Glutamatergic neuron (in vitro differentiated cells): Measurements from ENCODE around the gene HRAS. TPM values are rescaled to one million over a fixed set of nuclear protein-coding genes. Genes with fewer than 3 reads are reported as not detected.

Source experiments
- DNase-seq: peaks from one replicate; pipeline ENCODE4 v3.0.0; 2022
- H3K27ac Mint-ChIP-seq: one replicate; pipeline ENCODE4 v1.8.0; 2020; ENCODE audit warnings: mild to moderate bottlenecking, mixed read lengths, inconsistent platforms; ENCODE audit not compliant: unreplicated experiment
- H3K27me3 Mint-ChIP-seq: one replicate; pipeline ENCODE4 v1.8.0; 2020; ENCODE audit warnings: mild to moderate bottlenecking, moderate library complexity, mixed read lengths, inconsistent platforms; ENCODE audit not compliant: unreplicated experiment
- H3K36me3 Mint-ChIP-seq: one replicate; pipeline ENCODE4 v1.8.0; 2020; ENCODE audit warnings: mild to moderate bottlenecking, mixed read lengths, inconsistent platforms; ENCODE audit not compliant: unreplicated experiment
- H3K4me1 Mint-ChIP-seq: one replicate; pipeline ENCODE4 v1.8.0; 2020; ENCODE audit warnings: mild to moderate bottlenecking, low read depth, mixed read lengths, inconsistent platforms; ENCODE audit not compliant: unreplicated experiment
- H3K4me3 Mint-ChIP-seq: one replicate; pipeline ENCODE4 v1.8.0; 2020; ENCODE audit warnings: mild to moderate bottlenecking, mixed read lengths, inconsistent platforms; ENCODE audit not compliant: unreplicated experiment
- H3K9me3 Mint-ChIP-seq: one replicate; pipeline ENCODE4 v1.8.0; 2020; ENCODE audit warnings: mild to moderate bottlenecking, moderate library complexity, mixed read lengths, inconsistent platforms; ENCODE audit not compliant: unreplicated experiment
- microRNA-seq: library from miRNA; unstranded; fragments of <30 nt; microRNA quantifications from one replicate; pipeline ENCODE4, GENCODE V29; 2020; ENCODE audit not compliant: unreplicated experiment
- total RNA-seq: library from RNA; stranded (reverse); fragmentation: NEBNext Ultra II Directional; extraction: Animal tissue kit (Norgen Biotek cat#: 25700); gene quantifications from one replicate; pipeline ENCODE4 v1.2.1, GENCODE V29; 2021; ENCODE audit not compliant: unreplicated experiment
- TF ChIP-seq, protein P1 (sequence below): fragments of 200-600 bp; sonication (generic); IDR thresholded peaks from one replicate; pipeline ENCODE4 v1.5.0; 2021; ENCODE audit not compliant: partially characterized antibody, unreplicated experiment

The HRAS gene
- total RNA-seq, 1 donor from 2014 or later: 140 TPM

- Mint-ChIP-seq H3K36me3 (peaks cover 7% of the 10 kb centered on the region), H3K27ac (no peak overlapping the region), H3K9me3 (peaks cover 9% of the 10 kb centered on the region), H3K27me3 (peaks cover 7% of the 10 kb centered on the region), H3K4me1 (no peaks in the 10 kb centered on the region), H3K4me3 (no peak overlapping the region)
- DNase-seq: no peak
- TF ChIP-seq, protein P1, sequence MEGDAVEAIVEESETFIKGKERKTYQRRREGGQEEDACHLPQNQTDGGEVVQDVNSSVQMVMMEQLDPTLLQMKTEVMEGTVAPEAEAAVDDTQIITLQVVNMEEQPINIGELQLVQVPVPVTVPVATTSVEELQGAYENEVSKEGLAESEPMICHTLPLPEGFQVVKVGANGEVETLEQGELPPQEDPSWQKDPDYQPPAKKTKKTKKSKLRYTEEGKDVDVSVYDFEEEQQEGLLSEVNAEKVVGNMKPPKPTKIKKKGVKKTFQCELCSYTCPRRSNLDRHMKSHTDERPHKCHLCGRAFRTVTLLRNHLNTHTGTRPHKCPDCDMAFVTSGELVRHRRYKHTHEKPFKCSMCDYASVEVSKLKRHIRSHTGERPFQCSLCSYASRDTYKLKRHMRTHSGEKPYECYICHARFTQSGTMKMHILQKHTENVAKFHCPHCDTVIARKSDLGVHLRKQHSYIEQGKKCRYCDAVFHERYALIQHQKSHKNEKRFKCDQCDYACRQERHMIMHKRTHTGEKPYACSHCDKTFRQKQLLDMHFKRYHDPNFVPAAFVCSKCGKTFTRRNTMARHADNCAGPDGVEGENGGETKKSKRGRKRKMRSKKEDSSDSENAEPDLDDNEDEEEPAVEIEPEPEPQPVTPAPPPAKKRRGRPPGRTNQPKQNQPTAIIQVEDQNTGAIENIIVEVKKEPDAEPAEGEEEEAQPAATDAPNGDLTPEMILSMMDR: no peak
Measured at GRCh38 chr11:488579-488978, 46.8 kb downstream of the HRAS start.

GRCh38 chr11:488062-488461, 47.3 kb downstream of the HRAS start:
- no peak for DNase-seq
- Mint-ChIP-seq H3K27ac (no peak overlapping the region), H3K4me1 (no peaks in the 10 kb centered on the region)

GRCh38 chr11:487571-488021, 47.8 kb downstream of the HRAS start:
- Mint-ChIP-seq H3K4me1 (no peaks in the 10 kb centered on the region), H3K27ac (no peak overlapping the region), H3K36me3 (peaks cover 12% of the 10 kb centered on the region), H3K27me3 (peaks cover 4% of the 10 kb centered on the region), H3K9me3 (peaks cover 10% of the 10 kb centered on the region), H3K4me3 (no peak overlapping the region)
- TF ChIP-seq, protein P1: no peak
- DNase-seq: no peak

More at GRCh38 chr11:488062-488461, 47.3 kb downstream of the HRAS start:
- peaks cover 10% of the 10 kb centered on the region for H3K9me3 Mint-ChIP-seq
- TF ChIP-seq, protein P1: no peak
- peaks cover 12% of the 10 kb centered on the region for H3K36me3 Mint-ChIP-seq
- no peak overlapping the region for H3K4me3 Mint-ChIP-seq
- peaks cover 6% of the 10 kb centered on the region for H3K27me3 Mint-ChIP-seq

GRCh38 chr11:486189-486588, 49.2 kb downstream of the HRAS start:
- TF ChIP-seq, protein P1: no peak
- DNase-seq: no peak
- Mint-ChIP-seq H3K27ac (no peak overlapping the region), H3K4me1 (no peaks in the 10 kb centered on the region), H3K27me3 (peaks cover 3% of the 10 kb centered on the region), H3K36me3 (peaks cover 21% of the 10 kb centered on the region), H3K4me3 (no peak overlapping the region), H3K9me3 (peaks cover 12% of the 10 kb centered on the region)

- peaks cover 14% of the 10 kb centered on the region for H3K9me3 Mint-ChIP-seq
- TF ChIP-seq, protein P1: no peak
- peaks cover 2% of the 10 kb centered on the region for H3K4me1 Mint-ChIP-seq
- H3K27me3 Mint-ChIP-seq: peaks cover 6% of the 10 kb centered on the region
- DNase-seq: no peak
- H3K4me3 Mint-ChIP-seq: no peak overlapping the region
- H3K27ac Mint-ChIP-seq: peak overlapping the region; percentile 43
- H3K36me3 Mint-ChIP-seq: peaks cover 25% of the 10 kb centered on the region
Measured at GRCh38 chr11:484616-485015, 50.8 kb downstream of the HRAS start.

Small RNA genes lying within 50 kb of the gene (microRNA-seq; reads per million reads assigned to microRNA genes)
- 770 reads per million, percentile 88 among the genes with 10 or more reads in this experiment for gene MIR210

Other genes with a start within 250 kb of the HRAS start
- gene PGGHG, start 246.4 kb downstream of the HRAS start, total RNA-seq: 14.4 TPM
- not detected for gene IFITM5, start 236.1 kb downstream of the HRAS start, total RNA-seq
- gene IFITM2, start 227.8 kb downstream of the HRAS start, total RNA-seq: 2.5 TPM
- gene IFITM1, start 221.5 kb downstream of the HRAS start, total RNA-seq: 2.6 TPM
- gene IFITM3, start 214.7 kb downstream of the HRAS start, total RNA-seq: 0.93 TPM
- gene B4GALNT4, start 166.1 kb downstream of the HRAS start, total RNA-seq: 418 TPM
- not detected for gene PKP3, start 141.4 kb downstream of the HRAS start, total RNA-seq
- gene SIGIRR, start 120.6 kb downstream of the HRAS start, total RNA-seq: 26.5 TPM
- gene ANO9, start 93.6 kb downstream of the HRAS start, total RNA-seq: 1.8 TPM
- gene PTDSS2, start 85.3 kb downstream of the HRAS start, total RNA-seq: 123 TPM
- 85.9 TPM for gene RNH1, start 28.3 kb downstream of the HRAS start, total RNA-seq
- gene LRRC56, start 2.0 kb upstream of the HRAS start, total RNA-seq: 2.6 TPM
- 2.3 TPM for gene LMNTD2, start 25.2 kb upstream of the HRAS start, total RNA-seq
- gene RASSF7, start 25.4 kb upstream of the HRAS start, total RNA-seq: 9.4 TPM
- gene PHRF1, start 40.9 kb upstream of the HRAS start, total RNA-seq: 41.6 TPM
- 17.7 TPM for gene IRF7, start 80.4 kb upstream of the HRAS start, total RNA-seq
- gene CDHR5, start 89.4 kb upstream of the HRAS start, total RNA-seq: not detected
- not detected for gene SCT, start 91.6 kb upstream of the HRAS start, total RNA-seq
- gene DRD4, start 101.7 kb upstream of the HRAS start, total RNA-seq: 2.9 TPM
- 51.5 TPM for gene DEAF1, start 159.6 kb upstream of the HRAS start, total RNA-seq
- 29.7 TPM for gene TMEM80, start 160.2 kb upstream of the HRAS start, total RNA-seq
- 12.7 TPM for gene EPS8L2, start 170.7 kb upstream of the HRAS start, total RNA-seq
- gene TALDO1, start 211.9 kb upstream of the HRAS start, total RNA-seq: 182 TPM
- gene GATD1, start 241.9 kb upstream of the HRAS start, total RNA-seq: 67.5 TPM